Islet precursor cell (in vitro differentiated cells): Measurements from ENCODE around the gene SPEN.
"Not testable (repeated sequence)": the region's sequence is repeated elsewhere in the genome, so short reads cannot be mapped to it uniquely, and the experiment has no call there.

Experiments
- DNase-seq: peaks from one replicate; pipeline ENCODE4 v3.0.0-alpha.2; 2018

Gene SPEN, protein sequence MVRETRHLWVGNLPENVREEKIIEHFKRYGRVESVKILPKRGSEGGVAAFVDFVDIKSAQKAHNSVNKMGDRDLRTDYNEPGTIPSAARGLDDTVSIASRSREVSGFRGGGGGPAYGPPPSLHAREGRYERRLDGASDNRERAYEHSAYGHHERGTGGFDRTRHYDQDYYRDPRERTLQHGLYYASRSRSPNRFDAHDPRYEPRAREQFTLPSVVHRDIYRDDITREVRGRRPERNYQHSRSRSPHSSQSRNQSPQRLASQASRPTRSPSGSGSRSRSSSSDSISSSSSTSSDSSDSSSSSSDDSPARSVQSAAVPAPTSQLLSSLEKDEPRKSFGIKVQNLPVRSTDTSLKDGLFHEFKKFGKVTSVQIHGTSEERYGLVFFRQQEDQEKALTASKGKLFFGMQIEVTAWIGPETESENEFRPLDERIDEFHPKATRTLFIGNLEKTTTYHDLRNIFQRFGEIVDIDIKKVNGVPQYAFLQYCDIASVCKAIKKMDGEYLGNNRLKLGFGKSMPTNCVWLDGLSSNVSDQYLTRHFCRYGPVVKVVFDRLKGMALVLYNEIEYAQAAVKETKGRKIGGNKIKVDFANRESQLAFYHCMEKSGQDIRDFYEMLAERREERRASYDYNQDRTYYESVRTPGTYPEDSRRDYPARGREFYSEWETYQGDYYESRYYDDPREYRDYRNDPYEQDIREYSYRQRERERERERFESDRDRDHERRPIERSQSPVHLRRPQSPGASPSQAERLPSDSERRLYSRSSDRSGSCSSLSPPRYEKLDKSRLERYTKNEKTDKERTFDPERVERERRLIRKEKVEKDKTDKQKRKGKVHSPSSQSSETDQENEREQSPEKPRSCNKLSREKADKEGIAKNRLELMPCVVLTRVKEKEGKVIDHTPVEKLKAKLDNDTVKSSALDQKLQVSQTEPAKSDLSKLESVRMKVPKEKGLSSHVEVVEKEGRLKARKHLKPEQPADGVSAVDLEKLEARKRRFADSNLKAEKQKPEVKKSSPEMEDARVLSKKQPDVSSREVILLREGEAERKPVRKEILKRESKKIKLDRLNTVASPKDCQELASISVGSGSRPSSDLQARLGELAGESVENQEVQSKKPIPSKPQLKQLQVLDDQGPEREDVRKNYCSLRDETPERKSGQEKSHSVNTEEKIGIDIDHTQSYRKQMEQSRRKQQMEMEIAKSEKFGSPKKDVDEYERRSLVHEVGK (N-terminal part only)

DNA sequence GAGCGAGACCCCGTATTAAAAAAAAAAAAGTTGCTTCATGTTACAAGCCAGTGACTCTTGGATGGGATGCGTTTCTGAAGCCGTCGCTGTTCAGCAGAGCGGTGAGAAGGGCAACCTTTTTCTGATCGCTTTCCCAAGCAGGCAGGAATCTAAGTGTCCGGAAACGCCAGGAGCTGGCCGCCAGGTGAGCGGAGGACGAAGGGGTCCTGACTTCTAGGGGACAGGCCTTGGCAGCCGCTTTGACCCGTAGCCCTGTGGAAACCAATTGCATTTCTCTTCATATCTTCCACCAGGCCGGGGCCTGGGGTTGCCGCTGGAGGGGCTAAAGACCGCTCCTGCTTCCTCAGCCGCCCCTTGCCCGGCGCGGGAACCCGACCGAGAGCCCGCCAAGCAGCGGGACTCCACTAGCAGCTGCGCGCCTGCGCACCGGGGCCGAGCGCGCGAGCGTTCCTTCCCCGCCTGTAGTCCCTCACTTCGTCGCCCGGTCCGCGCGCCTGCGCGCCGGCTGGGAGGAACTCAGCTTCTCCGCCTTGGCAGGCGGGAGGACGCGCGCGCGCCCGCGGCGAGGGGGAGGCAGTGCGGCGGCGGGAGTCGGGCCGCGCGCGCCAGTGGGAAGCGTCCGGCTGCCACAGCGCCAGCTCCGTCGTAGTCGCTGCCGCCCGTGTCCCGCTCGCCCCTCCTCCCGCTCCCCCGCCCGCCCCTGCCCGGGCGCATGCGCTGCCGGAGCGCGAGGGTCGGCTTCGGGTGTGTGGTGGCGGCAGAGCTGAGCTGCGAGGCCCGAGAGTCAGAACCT, at the start of gene SPEN:
Gene SPEN, plus strand, starts transcription at position 608 of the 793 bp plus-strand sequence. CDS start 361 bp downstream, outside the sequence.
- DNase-seq = peak; percentile 99

DNA sequence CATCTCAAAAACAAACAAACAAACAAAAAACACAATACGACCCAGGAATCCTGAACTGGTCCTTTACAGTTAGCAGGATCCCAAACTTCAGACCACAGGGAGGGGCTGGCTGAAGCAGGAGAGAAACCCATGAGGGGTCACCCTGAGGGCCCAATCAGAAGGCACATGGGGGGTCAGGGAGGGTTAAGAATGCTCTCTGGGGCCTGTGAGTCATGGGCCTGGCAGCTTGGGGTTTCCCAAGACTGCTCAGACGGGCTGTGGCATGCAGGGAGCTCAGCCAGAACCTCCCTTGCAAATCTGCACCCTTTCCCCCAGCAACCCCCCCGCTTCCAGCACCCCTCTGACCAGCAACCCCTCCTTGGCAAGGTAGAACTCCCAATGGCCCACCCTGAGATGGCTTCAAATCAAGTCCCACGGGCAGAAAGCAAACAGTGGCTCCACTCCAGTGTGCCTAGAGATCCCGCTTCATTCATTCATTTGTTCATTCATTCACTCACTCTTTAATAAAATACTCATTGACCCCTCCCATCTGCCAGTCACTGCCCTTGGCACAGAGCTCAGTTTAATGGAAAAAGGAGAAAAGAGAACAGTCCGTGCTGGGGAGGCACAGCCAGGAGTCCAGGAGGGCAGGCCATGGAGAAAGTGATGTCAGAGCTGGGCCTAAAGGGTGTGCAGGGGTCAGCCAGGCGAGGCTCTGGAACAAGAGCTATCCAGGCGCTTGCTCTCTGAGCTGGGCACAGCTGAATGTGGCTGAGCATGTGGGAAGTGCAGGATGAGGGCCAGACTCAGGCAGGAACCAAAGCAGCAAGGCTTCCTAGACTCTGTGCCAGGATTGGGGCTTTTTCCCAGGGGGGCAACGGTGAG, 48.3 kb upstream of the SPEN start:
- peak; percentile 98 for DNase-seq

DNA sequence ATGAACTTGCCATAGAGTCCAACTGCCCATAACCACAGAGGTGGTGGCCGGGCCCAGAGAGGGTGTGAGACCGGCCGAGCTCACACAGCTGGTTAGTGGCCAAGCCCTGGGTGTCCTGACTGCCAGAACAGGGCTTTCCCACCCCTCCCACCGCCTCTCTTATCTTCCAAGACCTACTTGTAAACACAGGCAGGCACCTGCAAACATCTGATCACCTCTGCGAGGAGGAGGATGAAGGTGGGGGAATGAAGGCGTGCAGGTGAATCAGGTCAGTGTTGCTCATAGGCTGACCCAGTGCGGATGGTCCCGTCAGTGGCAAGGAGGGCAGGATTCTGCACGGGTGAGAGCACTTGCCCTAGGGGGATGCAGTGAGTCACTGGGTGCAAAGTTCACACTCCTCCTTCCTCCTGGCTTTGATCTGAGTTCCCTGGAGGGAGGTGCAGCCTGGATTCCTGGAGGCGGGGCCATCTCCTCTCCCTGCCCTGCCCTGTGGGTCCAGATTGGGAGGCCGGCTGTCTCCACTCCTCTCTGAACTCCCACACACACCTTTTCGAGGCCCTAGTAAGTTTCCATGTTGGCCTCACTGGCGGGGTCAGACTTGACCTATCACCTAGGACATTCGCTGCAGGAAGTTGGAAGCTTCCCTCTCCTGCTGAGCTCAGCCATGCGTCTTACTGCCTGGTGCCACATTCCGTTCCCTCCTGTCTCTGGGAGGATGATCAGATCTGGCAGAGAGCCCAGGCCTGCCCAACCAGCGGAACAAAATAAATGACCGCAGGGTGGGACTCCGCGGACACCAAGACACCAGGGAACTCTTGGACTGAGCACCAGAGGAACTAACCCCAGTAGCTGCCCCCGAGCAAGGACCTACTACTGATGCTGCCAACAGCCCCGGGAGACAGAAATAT, 47.3 kb upstream of the SPEN start:
- DNase-seq = peak; percentile 99

DNA sequence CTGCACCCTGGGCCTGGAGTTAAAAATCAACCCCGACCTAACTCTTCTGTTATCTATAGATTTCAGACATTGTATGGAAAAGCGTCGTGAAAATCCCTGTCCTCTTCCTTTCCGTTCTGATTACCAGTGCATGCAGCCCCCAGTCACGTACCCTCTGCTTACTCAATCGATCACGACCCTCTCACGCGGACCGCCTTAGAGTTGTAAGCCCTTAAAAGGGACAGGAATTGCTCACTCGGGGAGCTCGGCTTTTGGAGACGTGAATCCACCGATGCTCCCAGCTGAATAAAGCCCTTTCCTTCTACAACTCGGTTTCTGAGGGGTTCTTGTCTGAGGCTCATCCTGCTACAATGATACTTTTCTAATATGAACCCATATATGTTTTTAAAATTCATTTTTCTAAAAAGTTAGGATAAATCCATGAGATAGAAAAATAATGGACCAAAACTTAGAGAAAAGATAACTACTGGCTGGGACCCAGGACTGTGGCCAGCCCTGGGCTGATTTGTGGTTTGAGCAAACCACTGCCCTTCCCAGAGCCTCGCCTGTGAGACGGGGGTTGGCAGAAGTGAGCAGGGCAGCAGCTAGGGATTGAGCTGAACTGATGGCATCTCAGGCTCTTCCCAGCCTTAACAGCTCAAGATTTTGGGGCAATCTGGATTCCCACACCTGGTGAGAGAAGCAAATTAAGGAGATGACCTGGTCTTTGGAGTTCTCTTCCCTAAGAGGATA, 45.1 kb upstream of the SPEN start:
- DNase-seq = no peak

DNA sequence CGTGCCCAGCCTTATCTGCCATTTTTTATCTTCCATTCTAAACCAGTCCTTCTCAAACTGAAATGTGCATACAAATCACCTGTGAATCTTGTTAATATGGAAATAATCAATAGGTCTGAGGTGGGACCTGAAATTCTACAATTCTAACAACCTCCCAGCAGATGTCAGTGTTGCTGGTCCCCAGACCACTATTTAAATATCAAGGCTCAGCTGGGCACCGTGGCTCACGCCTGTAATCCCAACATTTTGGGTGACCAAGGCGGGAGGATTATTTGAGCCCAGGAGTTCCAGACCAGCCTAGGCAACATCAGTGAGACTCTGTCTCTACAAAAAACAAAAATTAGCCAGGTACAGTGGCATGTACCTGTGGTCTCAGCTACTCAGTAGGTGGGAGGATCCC, 44.1 kb upstream of the SPEN start:
- DNase-seq = peak; percentile 66

DNA sequence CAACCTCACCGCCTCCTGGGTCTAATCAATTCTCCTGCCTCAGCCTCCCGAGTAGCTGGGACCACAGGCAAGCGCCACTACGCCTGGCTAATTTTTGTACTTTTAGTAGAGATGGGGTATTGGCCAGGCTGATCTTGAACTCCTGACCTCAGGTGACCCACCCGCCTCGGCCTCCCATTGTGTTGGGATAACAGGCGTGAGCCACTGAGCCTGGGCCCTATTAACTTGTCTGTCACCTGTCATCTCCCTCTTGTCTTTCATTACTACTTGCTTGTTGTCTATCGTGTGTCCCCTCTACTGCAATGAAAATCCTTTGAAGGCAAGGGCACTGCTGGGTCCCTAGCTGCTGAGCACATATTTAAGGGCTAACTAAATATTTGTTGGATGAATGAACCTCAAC, 43.4 kb upstream of the SPEN start:
- DNase-seq = no peak

DNA sequence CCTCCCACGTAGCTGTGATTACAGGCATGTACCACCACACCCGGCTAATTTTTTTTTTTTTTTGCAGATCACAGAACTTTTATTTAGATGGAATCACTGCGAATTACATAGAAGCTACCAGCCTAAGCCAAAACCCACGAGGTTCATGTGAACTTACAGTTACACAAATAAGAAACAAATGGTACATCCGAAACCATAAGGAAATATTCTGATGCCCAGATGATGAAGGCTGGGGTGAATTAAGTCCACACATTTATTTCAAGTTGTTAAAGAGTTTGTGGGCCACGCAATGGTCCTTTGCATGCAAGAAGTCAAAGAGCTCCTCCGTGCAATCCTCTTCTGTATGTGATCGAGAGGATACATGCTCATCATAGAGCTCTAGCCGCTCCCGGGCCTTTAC, 40.4 kb upstream of the SPEN start:
- no peak for DNase-seq

DNA sequence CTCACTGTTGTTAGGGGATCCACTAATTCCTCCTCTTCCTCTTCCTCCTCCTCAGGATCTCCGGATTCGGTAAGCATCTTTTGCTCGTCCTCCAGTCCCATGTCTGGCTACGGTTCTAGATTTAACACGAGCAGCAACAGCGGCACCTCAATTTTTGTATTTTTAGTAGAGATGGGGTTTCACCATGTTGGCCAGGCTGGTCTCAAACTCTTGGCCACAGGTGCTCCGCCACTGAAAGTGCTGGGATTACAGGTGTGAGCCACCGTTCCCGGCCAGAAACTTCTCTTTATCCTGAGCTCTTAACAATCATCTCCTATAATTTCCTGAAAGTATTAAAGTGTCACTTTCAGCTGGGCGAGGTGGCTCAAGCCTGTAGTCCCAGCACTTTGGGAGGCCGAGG, 40.0 kb upstream of the SPEN start, which contains the start of gene UQCRHL:
Gene UQCRHL, minus strand, starts transcription at position 101 of the 400 bp plus-strand sequence. Its CDS starts 0 bp downstream, at position 101.
- DNase-seq = not testable (repeated sequence)

DNA sequence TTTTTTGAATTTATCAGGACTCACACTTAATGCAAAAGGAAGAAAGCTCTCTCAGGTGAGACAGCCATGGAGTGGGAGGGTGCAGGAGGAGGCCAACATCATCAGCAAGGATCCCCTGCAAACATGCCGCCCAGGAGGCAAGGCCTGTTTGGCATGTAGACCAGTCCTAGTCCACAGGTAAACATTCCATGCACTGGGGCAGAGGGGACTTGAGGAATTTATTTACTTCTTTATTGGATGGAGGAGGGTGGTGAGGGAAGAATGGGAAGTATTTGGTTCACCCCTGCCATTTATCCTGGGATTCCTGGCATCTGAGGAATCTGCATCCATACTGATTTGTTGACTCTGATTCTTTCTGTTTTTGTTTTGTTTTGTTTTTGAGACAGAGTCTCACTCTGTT, 38.6 kb upstream of the SPEN start:
- peak; percentile 90 for DNase-seq

DNA sequence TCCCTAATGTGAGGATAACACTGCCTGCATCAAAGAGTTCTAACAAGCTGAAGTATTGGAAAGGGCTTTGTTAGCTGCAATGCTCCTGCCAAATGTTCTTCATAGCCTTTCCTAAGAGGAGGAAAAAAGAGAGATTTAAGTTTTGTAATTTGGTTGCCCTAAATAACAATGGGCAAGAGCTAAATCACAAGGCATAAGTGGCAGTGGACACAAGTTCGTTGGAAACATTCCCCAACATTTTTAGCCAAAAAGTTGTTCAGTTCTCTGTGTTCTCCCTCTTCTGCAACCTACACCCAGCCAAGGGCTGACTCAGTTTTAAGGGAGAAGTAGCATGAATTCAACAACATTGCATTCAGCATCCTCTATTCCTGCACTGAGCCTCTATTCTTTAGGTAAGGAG, 37.4 kb upstream of the SPEN start:
- DNase-seq = no peak

DNA sequence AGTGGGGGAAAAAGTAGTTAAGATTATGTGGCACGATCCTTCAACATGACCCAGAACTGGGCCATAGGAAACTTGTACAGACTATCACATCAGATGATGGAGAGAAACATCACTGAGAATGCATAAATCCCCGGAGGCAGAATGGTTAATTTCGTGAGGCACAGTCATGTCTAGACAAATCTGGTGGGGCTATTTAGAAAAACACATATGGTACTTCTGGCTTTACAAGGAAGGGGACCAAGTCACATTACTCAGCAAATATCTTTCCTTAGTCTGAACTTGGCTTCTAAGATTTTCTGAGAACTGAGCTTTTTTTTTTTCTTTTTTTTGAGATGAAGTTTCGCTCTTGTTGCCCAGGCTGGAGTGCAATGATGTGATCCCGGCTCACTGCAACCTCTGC, 30.8 kb upstream of the SPEN start:
- DNase-seq = no peak

DNA sequence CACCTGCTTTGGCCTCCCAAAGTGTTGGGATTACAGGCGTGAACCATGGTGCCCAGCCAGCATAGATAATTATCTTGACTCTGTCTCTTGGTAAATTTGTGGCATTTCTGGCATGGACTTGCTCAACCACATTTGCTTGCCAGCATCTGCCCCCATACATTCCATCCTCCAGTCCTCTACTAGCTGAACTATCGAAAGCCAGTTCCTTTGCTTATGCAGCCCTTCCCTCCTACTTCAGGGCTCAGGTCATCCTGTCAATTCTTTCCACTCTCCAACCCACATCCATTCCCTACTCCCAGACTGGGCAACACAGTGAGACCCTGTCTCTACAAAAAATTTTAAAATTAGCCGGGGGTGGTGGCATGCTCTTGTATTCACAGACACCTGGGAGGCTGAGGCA, 27.0 kb upstream of the SPEN start:
- DNase-seq = no peak

DNA sequence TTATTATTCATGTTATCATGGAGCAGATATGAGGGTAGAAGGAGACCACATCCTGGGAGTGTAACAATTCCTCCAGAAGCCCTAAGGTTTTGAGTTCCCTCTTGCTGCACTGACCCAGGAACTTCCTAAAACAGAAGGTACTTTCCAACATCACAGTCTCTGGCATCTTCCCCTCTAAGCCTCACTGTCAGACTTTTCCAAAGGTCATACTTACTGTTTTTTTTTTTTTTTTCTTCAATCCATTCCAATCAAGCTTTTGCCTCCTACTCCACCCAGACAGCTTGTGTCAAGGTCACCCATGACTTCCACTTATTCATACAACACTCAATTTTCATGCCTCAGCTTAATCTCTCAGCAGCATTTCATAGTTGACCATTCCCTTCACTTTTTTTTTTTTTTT, 21.7 kb upstream of the SPEN start:
- DNase-seq = no peak

DNA sequence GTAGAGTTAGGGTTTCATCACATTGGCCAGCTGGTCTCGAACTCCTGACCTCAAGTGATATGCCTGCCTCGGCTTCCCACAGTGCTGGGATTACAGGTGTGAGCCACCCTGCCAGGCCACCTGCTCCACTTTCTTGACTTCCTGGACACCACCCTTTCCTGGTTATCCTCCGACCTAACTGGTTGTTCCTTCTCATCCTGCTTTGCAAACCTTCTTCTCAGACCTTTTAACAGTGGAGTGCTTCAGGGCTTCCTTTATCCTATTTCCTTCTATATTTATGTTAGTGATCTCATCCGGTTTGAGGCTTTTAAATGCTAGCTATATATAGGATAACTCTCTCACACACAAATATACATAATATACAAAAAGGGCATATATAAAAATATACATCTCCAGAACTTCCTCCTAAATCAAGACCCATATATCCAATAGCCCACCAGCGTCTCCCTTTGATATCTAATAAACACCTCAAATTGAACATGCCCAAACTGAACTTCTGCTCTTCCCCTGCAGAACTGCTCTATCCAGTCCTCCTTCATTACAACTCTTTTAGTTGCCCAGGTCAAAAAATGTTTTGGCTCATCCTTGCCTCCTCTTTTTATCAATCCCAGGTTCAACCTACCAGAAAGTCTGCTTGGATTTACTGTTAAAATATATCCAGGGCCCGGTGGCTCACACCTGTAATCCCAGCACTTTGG, 20.5 kb upstream of the SPEN start:
- DNase-seq = no peak

DNA sequence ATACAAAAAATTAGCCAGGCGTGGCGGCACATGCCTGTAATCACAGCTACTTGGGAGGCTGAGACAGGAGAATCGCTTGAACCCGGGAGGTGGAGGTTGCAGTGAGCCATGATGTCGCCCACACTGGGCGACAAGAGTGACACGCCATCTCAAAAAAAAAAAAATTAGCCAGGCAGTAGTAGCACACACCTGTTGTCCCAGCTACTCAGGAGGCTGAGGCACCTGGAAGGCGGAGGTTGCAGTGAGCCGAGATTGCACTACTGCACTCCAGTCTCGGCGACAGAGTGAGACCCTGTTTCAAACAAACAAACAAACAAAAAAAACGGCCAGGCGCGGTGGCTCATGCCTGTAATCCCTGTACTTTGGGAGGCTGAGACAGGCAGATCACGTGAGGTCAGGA, 19.9 kb upstream of the SPEN start:
- DNase-seq = not testable (repeated sequence)

DNA sequence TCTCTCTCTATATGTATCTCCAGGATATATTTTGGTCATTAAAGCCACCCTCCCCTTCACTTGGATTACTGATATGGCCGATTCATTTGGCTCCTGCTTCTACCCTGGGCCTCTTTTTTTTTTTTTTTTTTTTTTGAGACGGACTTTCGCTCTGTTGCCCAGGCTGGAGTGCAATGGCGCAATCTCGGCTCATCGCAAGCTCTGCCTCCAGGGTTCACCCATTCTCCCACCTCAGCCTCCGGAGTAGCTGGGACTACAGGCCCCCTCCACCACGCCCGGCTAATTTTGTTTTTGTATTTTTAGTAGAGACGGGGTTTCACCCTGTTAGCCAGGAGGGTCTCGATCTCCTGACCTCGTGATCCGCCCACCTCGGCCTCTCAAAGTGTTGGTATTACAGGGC, 18.6 kb upstream of the SPEN start:
- not testable (repeated sequence) for DNase-seq

DNA sequence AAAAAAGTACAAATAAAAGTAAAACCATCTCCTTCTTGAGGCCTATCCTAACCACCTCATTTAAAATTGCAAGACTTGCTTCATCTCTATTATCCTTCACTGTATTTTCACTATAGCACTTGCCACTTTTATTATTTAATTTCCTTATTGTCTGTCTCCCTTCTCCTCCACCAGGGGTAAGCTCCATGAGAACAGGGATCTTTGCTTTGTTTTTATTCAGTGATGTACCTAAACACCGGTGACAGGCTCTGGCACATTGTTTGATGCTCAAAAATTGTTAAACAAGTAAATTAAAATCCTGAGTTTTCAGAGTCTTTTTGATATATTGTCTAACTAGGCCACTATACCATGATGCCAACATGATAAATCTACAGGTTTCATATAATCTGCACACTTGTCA, 17.2 kb upstream of the SPEN start:
- no peak for DNase-seq

DNA sequence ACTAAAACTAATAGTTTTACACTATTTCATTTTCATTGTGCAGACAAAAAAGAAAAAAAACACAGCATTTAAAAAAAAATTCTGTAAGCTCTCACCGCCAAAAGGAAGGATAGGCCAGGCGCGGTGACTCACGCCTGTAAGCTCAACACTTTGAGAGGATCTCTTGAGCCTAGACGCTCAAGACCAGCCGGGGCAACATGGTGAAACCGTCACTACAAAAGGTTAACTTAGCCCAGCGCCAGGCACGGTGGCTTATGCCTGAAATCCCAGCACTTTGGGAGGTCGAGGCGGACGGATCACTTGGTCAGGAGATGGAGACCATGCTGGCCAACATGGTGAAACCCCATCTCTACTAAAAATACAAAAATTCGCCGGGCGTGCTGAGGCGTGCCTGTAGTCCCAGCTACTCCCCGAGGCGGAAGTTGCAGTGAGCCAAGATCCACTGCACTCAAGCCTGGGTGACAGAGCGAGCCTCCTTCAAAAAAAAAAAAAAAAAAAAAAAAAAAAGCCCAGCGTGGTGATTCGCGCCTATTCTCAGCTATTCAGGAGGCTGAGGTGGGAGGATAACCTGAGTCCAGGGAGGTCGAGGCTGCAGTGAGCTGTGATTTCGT, 14.3 kb upstream of the SPEN start:
- no peak for DNase-seq
